ENCODE measurements around the gene SLIT1. TPM values are rescaled to one million over a fixed set of nuclear protein-coding genes. Genes with fewer than 3 reads are reported as not detected.

SLIT1 gene
- total RNA-seq, 2 donors from 2014 or later, result 0.78 to 0.99 TPM

DNA sequence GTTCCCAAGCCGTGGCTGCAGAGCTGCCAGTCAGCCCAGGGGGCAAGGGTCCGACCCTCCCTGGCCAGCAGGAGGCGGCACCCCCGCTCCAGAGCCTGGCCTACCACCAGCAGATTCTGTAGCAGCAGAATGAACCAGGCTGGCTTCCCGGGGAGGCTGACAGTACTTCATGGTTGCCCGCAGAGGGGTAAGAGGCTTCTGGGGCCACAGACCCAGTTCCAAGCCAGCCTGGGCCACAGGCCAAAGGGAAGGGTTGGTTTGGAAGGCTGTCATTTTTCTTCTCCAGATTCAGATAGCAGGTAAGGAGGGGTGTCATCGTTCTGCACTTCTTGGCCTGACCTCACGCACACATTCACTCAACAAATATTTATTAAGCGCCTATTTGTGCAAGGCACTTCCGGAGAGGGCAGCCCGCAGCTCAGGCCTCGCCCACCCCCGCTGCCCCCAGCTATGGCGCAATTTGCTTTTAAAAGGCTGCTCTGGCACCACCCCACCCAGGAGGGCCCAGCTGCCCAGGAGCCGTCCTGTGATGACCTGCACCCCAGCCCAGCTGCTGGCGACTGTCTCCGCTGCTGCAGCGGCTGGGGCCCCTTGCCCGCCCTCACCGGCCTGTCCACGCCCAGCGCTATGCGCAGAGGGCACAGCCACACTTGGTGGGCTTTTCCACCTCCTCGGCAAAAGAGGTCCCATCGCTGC is 185.1 kb downstream of the SLIT1 start:
- Histone ChIP-seq H3K27ac (no peak overlapping the region), H3K36me3 (replicated peaks in 1 of 2; ENCODE audit: insufficient read depth in 1 of 2, low read depth in 2 of 2) (no peaks in the 10 kb centered on the region), H3K27me3 (no peaks in the 10 kb centered on the region), H3K4me1 (no peaks in the 10 kb centered on the region), H3K9me3 (no peaks in the 10 kb centered on the region), H3K4me3 (no peak overlapping the region)
- WGBS, 2 donors, result 71 to 78% methylated on average over 10 to 25 of the region's 25 CpGs
- ATAC-seq, result no peak
- intact Hi-C loops (cut with DNase I), result no loop called here
- no peak for TF ChIP-seq POLR2A (IDR thresholded peaks at IDR 0.05)
- TF ChIP-seq, protein P1, sequence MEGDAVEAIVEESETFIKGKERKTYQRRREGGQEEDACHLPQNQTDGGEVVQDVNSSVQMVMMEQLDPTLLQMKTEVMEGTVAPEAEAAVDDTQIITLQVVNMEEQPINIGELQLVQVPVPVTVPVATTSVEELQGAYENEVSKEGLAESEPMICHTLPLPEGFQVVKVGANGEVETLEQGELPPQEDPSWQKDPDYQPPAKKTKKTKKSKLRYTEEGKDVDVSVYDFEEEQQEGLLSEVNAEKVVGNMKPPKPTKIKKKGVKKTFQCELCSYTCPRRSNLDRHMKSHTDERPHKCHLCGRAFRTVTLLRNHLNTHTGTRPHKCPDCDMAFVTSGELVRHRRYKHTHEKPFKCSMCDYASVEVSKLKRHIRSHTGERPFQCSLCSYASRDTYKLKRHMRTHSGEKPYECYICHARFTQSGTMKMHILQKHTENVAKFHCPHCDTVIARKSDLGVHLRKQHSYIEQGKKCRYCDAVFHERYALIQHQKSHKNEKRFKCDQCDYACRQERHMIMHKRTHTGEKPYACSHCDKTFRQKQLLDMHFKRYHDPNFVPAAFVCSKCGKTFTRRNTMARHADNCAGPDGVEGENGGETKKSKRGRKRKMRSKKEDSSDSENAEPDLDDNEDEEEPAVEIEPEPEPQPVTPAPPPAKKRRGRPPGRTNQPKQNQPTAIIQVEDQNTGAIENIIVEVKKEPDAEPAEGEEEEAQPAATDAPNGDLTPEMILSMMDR (IDR thresholded peaks at IDR 0.05), result no peak
- no peak for DNase-seq

DNA sequence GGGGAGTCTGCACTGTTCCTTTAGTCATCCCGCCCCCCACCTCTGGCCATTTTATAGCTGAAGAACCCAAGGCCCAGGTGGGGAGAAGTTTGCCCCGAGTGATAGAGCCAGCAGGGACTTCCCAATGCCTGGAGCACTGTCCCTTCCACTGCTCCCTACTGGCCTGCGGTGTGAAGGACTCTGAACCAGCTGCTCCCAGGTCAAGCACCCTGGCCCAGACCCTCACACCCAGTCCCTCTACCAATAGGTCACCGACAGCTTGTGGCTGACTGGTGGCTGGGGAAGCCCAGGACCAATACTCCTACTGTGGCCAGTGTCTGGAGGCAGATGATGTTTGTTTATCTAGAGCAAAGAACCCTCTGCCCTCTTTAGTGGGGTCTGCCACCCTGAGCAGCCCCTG is 185.8 kb downstream of the SLIT1 start:
- Histone ChIP-seq H3K36me3 (replicated peaks in 1 of 2; ENCODE audit: insufficient read depth in 1 of 2, low read depth in 2 of 2) (no peaks in the 10 kb centered on the region), H3K27me3 (no peaks in the 10 kb centered on the region), H3K4me1 (no peaks in the 10 kb centered on the region), H3K27ac (no peak overlapping the region), H3K9me3 (no peaks in the 10 kb centered on the region), H3K4me3 (no peak overlapping the region)
- 73 to 90% methylated on average over 4 of the region's 4 CpGs for WGBS, 2 donors
- no peak for ATAC-seq
- TF ChIP-seq POLR2A (IDR thresholded peaks at IDR 0.05), result no peak
- TF ChIP-seq, protein P1 (IDR thresholded peaks at IDR 0.05), result no peak
- intact Hi-C loops (cut with DNase I), result no loop called here
- no peak for DNase-seq

DNA sequence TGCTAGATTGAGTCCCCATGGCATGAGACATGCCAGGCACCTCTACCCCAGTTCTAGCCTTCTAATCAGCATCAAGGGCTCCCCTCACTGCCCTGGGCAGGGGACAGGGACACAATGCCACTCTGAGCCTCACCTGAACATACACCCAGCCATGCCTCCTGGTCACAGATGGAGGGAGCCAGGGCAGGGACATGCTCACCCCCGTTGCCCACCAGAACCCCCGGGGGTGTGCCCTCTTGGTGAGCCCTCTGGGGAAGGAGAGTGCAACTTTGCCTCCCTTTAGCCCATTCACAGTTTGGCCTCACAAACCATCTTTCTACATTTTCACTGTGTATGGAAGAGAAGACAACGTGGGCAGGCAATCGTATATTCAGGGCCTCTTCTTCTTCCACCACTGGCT is 186.4 kb downstream of the SLIT1 start:
- Histone ChIP-seq H3K27me3 (no peaks in the 10 kb centered on the region), H3K4me3 (no peak overlapping the region), H3K27ac (no peak overlapping the region), H3K36me3 (replicated peaks in 1 of 2; ENCODE audit: insufficient read depth in 1 of 2, low read depth in 2 of 2) (no peaks in the 10 kb centered on the region), H3K4me1 (no peaks in the 10 kb centered on the region), H3K9me3 (no peaks in the 10 kb centered on the region)
- ATAC-seq (no peak), DNase-seq (no peak)
- TF ChIP-seq, protein P1 (IDR thresholded peaks at IDR 0.05), result no peak
- TF ChIP-seq POLR2A (IDR thresholded peaks at IDR 0.05), result no peak
- WGBS, 2 donors, result 89 to 100% methylated on average over 2 to 4 of the region's 4 CpGs
- intact Hi-C loops (cut with DNase I), result no loop called here

DNA sequence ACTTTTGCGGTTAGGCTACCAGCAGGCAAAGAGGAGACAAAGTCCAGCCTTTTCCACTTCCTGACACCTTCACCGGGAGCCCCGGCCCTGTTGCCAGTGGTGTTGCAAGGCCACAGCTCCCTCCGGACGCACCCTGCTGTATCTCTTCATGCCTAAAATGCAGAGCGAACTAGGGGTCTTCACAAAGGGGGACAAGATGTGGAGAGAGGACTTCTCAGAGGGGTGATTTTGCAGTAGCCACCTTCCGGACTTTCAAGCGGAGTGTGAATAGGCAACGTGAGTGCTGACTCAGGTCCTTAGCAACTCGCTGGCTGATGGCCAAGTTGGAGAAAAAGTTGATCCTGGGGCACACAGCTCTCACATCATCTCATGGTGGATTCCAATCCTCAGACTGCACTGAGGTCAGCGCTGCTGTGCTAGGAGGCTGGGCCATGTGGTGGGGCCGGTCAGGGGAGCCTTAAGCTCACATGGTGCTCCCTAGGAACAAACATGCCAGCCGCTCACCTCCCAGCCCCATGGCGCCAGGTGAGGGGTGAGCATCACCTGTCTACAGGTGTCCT is 187.3 kb downstream of the SLIT1 start:
- Histone ChIP-seq H3K4me1 (no peaks in the 10 kb centered on the region), H3K27me3 (no peaks in the 10 kb centered on the region), H3K4me3 (no peak overlapping the region), H3K36me3 (replicated peaks in 1 of 2; ENCODE audit: insufficient read depth in 1 of 2, low read depth in 2 of 2) (no peaks in the 10 kb centered on the region), H3K27ac (no peak overlapping the region), H3K9me3 (no peaks in the 10 kb centered on the region)
- WGBS, 2 donors, result 84 to 87% methylated on average over 12 to 14 of the region's 14 CpGs
- TF ChIP-seq, protein P1 (IDR thresholded peaks at IDR 0.05), result no peak
- TF ChIP-seq POLR2A (IDR thresholded peaks at IDR 0.05), result no peak
- DNase-seq (peak in 2 of 4 donors; percentile 28), ATAC-seq (no peak)
- intact Hi-C loops (cut with DNase I), result no loop called here

Data from body of pancreas (tissue), 4 donors.